NCI-H2227 (cell line): ENCODE data around the gene PGPEP1.
A peak's percentile ranks its signal among the peaks of the same experiment; 100 is the strongest.

Source experiments
- DNase-seq: peaks from one replicate; lab custom pipeline; 2025; ENCODE audit not compliant: unreplicated experiment; lab: John Stamatoyannopoulos, UW

Gene PGPEP1

DNA sequence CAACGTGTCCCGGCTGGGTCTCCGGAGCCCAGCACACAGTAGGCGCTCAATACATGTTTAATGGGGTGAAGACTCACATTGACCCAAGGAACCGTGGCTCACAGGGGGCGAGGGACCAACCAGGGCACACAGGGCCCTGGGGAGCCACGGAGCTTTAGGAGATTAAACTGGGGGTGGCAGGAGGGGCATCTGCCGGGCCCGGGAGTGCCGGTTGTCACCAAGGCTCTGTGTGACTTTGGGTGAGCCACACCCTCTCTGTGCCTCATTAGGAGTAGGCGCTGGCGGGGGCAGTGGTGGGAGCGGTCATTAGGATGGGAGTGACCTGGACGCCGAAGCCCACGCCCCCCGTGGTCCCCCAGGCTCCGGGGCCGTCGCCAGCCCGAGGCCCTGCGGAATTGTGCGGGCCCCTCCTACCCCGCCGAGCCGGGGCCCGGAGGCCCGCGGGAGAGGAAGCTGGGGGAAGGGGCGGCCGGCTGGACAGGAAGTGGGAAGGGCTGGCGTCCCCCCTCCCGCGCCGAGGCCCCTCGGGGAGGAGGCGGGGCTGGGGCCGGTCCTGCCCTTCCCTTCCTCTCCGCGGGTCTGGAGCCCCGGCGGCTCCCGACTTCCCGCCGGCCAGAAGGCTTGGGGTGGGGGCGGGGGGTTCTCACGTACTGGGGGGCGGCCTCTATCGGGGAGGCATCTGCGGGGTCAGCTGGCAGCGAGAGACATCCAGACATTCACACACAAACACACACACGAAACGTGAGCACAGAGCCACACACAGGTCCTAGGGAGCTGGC is 77.0 kb downstream of the PGPEP1 start:
- peak; percentile 75 for DNase-seq

DNA sequence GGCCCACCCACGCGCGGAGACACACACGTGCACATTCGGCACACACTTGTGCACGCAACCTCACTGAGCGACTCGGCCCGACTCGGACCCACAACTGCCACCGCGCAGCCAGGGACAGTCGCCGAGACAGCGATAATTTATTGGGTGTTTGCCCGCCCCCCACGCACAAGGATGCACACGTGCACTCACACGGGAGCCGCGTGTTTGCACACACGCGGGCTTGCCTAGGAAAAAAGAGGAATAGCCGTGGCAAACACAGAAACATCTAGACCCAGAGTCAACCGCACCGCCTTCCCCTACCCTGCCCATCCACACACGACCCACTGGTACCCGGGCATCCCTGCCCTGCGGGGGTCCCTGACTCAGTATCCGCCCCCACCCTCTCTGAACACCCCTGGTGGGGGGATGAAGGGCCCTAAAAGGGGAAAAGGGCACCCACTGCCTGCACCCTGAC is 77.7 kb downstream of the PGPEP1 start:
- no peak for DNase-seq

DNA sequence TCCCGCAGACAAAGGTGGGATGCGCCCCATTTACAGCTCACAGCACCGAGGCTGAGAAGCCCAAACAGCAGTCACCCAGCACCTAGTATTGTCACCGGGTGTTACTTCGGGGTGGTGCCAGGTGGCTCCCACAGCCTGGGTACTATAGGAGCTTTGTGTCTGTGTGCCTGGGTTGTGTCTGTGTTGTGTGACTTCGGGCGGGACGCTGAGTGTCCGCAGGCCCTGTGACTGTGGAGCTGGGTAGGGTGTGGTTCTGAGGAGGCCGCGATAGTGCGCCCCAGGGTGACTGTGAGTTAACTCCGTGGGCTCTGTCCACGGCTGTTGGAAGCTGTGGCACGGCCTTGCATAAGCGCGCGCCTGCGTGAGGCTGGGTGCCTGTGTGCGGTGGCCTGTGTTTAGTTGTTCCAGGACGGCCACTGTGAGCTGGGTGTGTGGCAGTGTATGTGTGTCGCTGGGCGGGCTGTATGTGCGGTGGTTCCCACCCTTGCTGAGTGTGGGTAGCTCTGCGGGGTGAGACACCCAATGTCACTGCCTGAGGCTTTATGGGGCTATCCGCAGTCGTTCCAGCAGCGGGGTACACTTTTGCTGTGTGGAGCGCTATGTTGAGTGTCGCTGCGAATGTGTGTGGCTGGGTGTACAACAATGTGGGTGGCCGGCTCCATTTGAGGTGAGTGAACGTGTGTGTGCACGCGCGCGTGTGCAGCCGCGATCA is 78.2 kb downstream of the PGPEP1 start:
- no peak for DNase-seq

DNA sequence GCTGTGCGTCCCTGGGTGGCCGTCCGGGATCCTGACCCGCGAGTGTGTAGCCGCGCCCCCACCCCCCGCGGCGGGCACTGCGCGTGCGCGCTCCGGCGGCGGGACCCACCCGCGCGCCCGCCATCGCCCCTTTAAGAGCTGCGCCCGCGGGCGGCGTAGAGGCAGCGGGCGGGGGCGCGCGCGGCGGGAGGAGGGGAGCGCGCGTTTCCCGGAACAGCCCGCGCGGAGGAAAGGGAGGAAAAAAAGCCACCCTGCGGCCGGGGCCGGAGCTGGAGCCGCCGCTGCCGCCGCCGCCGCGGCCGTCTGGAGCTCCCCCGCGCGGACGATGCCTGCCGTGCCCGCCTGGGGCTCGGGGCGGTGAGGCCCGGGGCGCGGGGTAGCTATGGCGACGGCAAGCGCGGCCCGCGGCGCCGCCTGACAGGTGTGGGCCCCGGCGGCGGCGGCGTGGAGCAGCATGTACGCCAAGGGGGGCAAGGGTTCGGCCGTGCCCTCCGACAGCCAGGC is 78.8 kb downstream of the PGPEP1 start, which contains the start of gene SSBP4:
Gene SSBP4 (plus strand): TSS at position 204 of the 504 bp plus-strand sequence. CDS start 251 bp downstream, at position 455.
- peak; percentile 85 for DNase-seq
